Measurements from ENCODE around the gene HSFX4.
"Not testable (repeated sequence)": the region's sequence is repeated elsewhere in the genome, so short reads cannot be mapped to it uniquely, and the experiment has no call there.

GRCh38 chrX:149927964-149928258, 1.5 kb upstream of the HSFX4 start:
- not testable (repeated sequence) for TF ChIP-seq YY1 (IDR thresholded peaks at IDR 0.05; ENCODE audit: insufficient read depth, insufficient read length); ZNF274 (IDR thresholded peaks at IDR 0.05; ENCODE audit: low read depth, low read length); SUZ12 (IDR thresholded peaks at IDR 0.05; ENCODE audit: extremely low read depth, insufficient read depth, insufficient read length)

Data from NT2/D1 (cell line).